Measurements from ENCODE around the gene KCNC4.

The KCNC4 gene

DNA sequence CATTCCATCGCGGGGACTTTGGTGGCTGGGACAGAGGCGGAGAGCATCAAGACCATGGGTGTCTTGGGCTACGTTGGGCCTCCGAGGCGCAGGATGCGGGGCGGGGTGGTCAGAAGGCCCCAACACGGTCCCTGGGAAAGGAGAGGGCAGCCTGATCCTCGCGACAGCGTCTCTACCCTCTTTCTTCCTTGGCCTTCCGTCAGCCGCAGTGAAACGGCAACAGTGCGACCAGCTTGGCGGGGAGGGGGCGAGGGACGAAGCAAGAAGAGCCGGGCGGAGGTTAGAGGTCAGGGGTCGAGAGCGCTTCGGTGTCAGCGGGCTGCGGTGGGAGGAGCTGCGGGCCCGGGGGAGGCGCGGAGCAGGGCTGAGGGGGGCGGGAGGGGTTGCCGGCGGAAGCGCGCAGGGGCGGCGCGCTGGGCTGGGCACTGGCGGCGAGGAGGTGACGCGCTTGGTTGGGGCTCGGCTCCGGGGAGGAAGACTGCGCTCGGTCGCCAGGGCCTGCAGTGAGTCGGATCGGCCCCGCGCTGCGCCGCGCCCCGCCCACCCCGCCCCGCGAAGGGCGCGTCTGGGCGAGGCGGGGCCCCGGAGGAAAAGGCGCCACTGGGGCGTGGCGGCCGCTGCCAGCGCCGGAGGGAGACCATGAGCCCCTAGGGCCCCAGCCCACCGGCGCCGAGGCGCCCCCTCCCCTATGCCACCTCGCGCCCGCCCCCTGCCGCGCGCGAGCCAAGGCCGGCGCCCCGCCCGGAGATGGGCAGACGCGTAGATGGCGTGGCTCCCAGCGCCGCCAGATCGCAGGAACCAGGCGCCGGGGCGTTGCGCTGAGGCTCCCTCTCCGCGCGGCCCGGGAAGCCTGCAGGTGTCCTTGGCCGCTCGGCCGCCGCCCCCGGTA lies at the start of gene KCNC4:
KCNC4 (plus strand) TSS at position 600 of the 889 bp plus-strand sequence. CDS start 1,186 bp downstream, outside the sequence.
- in situ Hi-C loops (cut with HindIII; ENCODE audit: low sequenced_read_pairs): loop anchor here (5.0 kb wide), 1 partner anchor 62 kb away; no protein-coding TSS in a partner anchor
- no peak for DNase-seq (ENCODE audit: low read depth)
- no peak for TF ChIP-seq CTCF (IDR thresholded peaks at IDR 0.05; ENCODE audit: low read depth, low read length, missing control alignments)
- H3K4me3 ChIP-seq (ENCODE audit: low read depth, low read length): peak within 1 kb of the TSS; percentile 43

GRCh38 chr1:110160538-110161100 lies 49.5 kb upstream of the KCNC4 start:
- H3K4me3 ChIP-seq (ENCODE audit: low read depth, low read length): no peak overlapping the region
- DNase-seq (ENCODE audit: low read depth): no peak
- in situ Hi-C loops (cut with HindIII; ENCODE audit: low sequenced_read_pairs): no loop called here
- TF ChIP-seq CTCF (IDR thresholded peaks at IDR 0.05; ENCODE audit: low read depth, low read length, missing control alignments): no peak

- in situ Hi-C loops (cut with HindIII; ENCODE audit: low sequenced_read_pairs): no loop called here
- no peak overlapping the region for H3K4me3 ChIP-seq (ENCODE audit: low read depth, low read length)
- no peak for TF ChIP-seq CTCF (IDR thresholded peaks at IDR 0.05; ENCODE audit: low read depth, low read length, missing control alignments)
- DNase-seq (ENCODE audit: low read depth): no peak
Measured at GRCh38 chr1:110161165-110161564, 48.9 kb upstream of the KCNC4 start.

DNA sequence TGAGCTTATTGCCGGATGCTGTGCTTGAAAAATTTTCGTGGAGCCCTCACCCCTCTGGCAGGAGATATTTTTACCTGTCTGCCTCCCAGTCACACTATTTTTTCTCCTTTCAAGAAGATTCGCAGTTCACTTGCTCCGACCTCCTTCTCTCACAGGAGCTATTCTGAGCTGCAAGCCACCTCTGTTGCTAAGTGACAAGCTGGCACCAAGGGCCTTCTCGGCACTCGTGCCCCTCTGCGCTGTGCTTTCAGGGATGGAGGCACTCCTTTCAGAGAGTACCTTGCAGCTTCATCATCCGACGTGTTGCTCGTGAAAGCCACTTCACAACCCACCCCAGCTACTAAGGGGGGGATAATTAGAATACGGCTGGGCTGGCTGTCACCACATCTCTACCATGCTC lies 48.3 kb upstream of the KCNC4 start:
- no peak for TF ChIP-seq CTCF (IDR thresholded peaks at IDR 0.05; ENCODE audit: low read depth, low read length, missing control alignments)
- in situ Hi-C loops (cut with HindIII; ENCODE audit: low sequenced_read_pairs): no loop called here
- DNase-seq (ENCODE audit: low read depth): no peak

GRCh38 chr1:110163591-110163990 lies 46.5 kb upstream of the KCNC4 start:
- in situ Hi-C loops (cut with HindIII; ENCODE audit: low sequenced_read_pairs): no loop called here
- DNase-seq (ENCODE audit: low read depth): no peak

More for the DNA sequence above, 48.3 kb upstream of the KCNC4 start:
- no peak overlapping the region for H3K4me3 ChIP-seq (ENCODE audit: low read depth, low read length)

More at GRCh38 chr1:110163591-110163990, 46.5 kb upstream of the KCNC4 start:
- H3K4me3 ChIP-seq (ENCODE audit: low read depth, low read length): no peak overlapping the region
- TF ChIP-seq CTCF (IDR thresholded peaks at IDR 0.05; ENCODE audit: low read depth, low read length, missing control alignments): no peak
